ENCODE measurements around the gene XPNPEP2.

Gene XPNPEP2

GRCh38 chrX:129802863-129803262 is 64.1 kb downstream of the XPNPEP2 start:
- no peak for TF ChIP-seq TCF12 (IDR thresholded peaks at IDR 0.05; ENCODE audit: low read depth)
- TF ChIP-seq TAF1 (IDR thresholded peaks at IDR 0.05; ENCODE audit: low read depth) = no peak

- no peak for TF ChIP-seq USF1 (IDR thresholded peaks at IDR 0.05)
- TF ChIP-seq RAD21 (IDR thresholded peaks at IDR 0.05; ENCODE audit: low read depth) = no peak
- no peak for TF ChIP-seq TAF1 (IDR thresholded peaks at IDR 0.05; ENCODE audit: low read depth)
- TF ChIP-seq CEBPB (IDR thresholded peaks at IDR 0.05) = no peak
- TF ChIP-seq FOXM1 (IDR thresholded peaks at IDR 0.05; ENCODE audit: borderline replicate concordance, low read depth) = no peak
- no peak for TF ChIP-seq EGR1 (IDR thresholded peaks at IDR 0.05)
- no peak for TF ChIP-seq TEAD4 (IDR thresholded peaks at IDR 0.05)
- TF ChIP-seq CREB1 (IDR thresholded peaks at IDR 0.05; ENCODE audit: low read depth) = no peak
- TF ChIP-seq REST (IDR thresholded peaks at IDR 0.05; ENCODE audit: low read depth) = no peak
- no peak for TF ChIP-seq EP300 (IDR thresholded peaks at IDR 0.05; ENCODE audit: borderline replicate concordance)
- TF ChIP-seq TCF12 (IDR thresholded peaks at IDR 0.05; ENCODE audit: low read depth) = no peak
- TF ChIP-seq MAX (IDR thresholded peaks at IDR 0.05) = no peak
- no peak for TF ChIP-seq ZBTB7A (IDR thresholded peaks at IDR 0.05; ENCODE audit: low read depth)
- no peak for TF ChIP-seq NFIC (IDR thresholded peaks at IDR 0.05)
- no peak for TF ChIP-seq YY1 (IDR thresholded peaks at IDR 0.05; ENCODE audit: low read depth)
These were observed 66.0 kb downstream of the XPNPEP2 start for GRCh38 chrX:129804806-129805205.

GRCh38 chrX:129808158-129808828 is 69.5 kb downstream of the XPNPEP2 start:
- TF ChIP-seq TAF1 (IDR thresholded peaks at IDR 0.05; ENCODE audit: low read depth) (no peak), FOXM1 (IDR thresholded peaks at IDR 0.05; ENCODE audit: borderline replicate concordance, low read depth) (no peak), TCF12 (IDR thresholded peaks at IDR 0.05; ENCODE audit: low read depth) (no peak), EGR1 (IDR thresholded peaks at IDR 0.05) (no peak), CREB1 (IDR thresholded peaks at IDR 0.05; ENCODE audit: low read depth) (no peak), RAD21 (IDR thresholded peaks at IDR 0.05; ENCODE audit: low read depth) (no peak), USF1 (IDR thresholded peaks at IDR 0.05) (no peak), ZBTB7A (IDR thresholded peaks at IDR 0.05; ENCODE audit: low read depth) (no peak), YY1 (IDR thresholded peaks at IDR 0.05; ENCODE audit: low read depth) (no peak), NFIC (IDR thresholded peaks at IDR 0.05) (no peak), REST (IDR thresholded peaks at IDR 0.05; ENCODE audit: low read depth) (no peak), MAX (IDR thresholded peaks at IDR 0.05) (no peak), EP300 (IDR thresholded peaks at IDR 0.05; ENCODE audit: borderline replicate concordance) (no peak), TEAD4 (IDR thresholded peaks at IDR 0.05) (no peak), CEBPB (IDR thresholded peaks at IDR 0.05) (no peak)

GRCh38 chrX:129808829-129809796 is 70.3 kb downstream of the XPNPEP2 start:
- TF ChIP-seq CREB1 (IDR thresholded peaks at IDR 0.05; ENCODE audit: low read depth) = no peak
- TF ChIP-seq REST (IDR thresholded peaks at IDR 0.05; ENCODE audit: low read depth) = no peak
- TF ChIP-seq USF1 (IDR thresholded peaks at IDR 0.05) = no peak
- no peak for TF ChIP-seq MAX (IDR thresholded peaks at IDR 0.05)
- TF ChIP-seq YY1 (IDR thresholded peaks at IDR 0.05; ENCODE audit: low read depth) = no peak
